ENCODE results near the gene LTB4R2.

DNA sequence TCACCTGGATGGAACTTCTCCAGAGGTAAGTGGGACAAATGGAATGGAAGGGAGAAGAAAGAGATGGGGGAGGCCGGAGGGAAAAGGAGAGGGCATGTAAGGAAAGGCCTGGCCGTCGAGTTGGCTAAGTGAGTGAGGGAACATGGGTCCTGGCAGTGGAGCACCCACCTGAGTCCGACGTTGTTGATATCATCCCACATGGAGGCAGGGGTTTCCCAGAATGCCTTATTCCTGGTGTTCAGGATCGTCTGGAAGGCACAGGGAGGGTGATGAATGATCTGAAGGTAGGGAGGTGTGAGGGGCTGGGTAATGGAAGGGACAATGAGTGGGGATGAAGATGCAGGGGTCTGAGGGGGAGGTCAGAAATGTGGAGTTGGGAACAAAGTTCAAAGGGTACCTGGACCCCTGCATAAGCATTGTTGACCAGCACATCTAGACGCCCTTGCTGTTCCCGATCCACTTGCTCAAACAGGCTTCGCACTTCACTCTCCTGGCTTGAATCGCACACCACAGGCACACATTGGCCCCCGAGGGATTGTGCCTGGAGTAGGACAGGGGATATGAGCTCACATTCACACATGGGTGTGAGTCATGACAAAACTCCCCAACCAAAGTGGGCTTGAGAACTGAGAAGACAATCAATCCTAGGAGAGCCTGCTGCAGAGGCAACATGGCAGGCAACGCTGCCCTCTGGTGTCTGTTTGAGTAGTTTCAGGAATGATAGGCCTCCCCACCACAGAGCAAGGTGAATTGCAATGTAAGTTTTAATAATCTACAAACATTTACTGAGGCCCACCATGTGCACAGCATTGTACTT is 13.4 kb upstream of the LTB4R2 start:
- TF ChIP-seq, protein P1, sequence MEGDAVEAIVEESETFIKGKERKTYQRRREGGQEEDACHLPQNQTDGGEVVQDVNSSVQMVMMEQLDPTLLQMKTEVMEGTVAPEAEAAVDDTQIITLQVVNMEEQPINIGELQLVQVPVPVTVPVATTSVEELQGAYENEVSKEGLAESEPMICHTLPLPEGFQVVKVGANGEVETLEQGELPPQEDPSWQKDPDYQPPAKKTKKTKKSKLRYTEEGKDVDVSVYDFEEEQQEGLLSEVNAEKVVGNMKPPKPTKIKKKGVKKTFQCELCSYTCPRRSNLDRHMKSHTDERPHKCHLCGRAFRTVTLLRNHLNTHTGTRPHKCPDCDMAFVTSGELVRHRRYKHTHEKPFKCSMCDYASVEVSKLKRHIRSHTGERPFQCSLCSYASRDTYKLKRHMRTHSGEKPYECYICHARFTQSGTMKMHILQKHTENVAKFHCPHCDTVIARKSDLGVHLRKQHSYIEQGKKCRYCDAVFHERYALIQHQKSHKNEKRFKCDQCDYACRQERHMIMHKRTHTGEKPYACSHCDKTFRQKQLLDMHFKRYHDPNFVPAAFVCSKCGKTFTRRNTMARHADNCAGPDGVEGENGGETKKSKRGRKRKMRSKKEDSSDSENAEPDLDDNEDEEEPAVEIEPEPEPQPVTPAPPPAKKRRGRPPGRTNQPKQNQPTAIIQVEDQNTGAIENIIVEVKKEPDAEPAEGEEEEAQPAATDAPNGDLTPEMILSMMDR (IDR thresholded peaks at IDR 0.05): peak; percentile 24 to 69 (median 54)
- TF ChIP-seq POLR2A (IDR thresholded peaks at IDR 0.05): no peak
